Neural cell (in vitro differentiated cells): ENCODE results near the gene IBA57.

ENCODE experiments used
- CTCF ChIP-seq: fragments of 450-650 bp; IDR thresholded peaks from 2 replicates; pipeline ENCODE4 v1.5.1; 2014; ENCODE audit warnings: antibody characterized with exemption, mild to moderate bottlenecking, moderate library complexity; ENCODE audit not compliant: poor library complexity, severe bottlenecking
- EZH2 ChIP-seq: fragments of 200-600, 300-800 bp; shearing (Covaris generic), sonication (generic); IDR thresholded peaks from 2 replicates; pipeline ENCODE4 v1.6.1; 2014; ENCODE audit warnings: antibody characterized with exemption, low read length, borderline replicate concordance, mild to moderate bottlenecking; ENCODE audit not compliant: insufficient read depth, poor library complexity, severe bottlenecking
- MXI1 ChIP-seq: fragments of 450-650 bp; conservative IDR thresholded peaks from 2 replicates; pipeline ENCODE4 v1.6.1; 2014; ENCODE audit warnings: antibody characterized with exemption, mild to moderate bottlenecking; ENCODE audit not compliant: poor library complexity, severe bottlenecking
- RAD21 ChIP-seq: fragments of 450-650 bp; conservative IDR thresholded peaks from 2 replicates; pipeline ENCODE4 v1.6.1; 2014; ENCODE audit warnings: antibody characterized with exemption, mild to moderate bottlenecking, moderate library complexity

GRCh38 chr1:228164561-228165371 is 838 bp upstream of the IBA57 start:
- no peak for TF ChIP-seq CTCF
- no peak for TF ChIP-seq RAD21
- no peak for TF ChIP-seq MXI1
- TF ChIP-seq EZH2: no peak
